ENCODE measurements around the gene OCRL.

OCRL gene

DNA sequence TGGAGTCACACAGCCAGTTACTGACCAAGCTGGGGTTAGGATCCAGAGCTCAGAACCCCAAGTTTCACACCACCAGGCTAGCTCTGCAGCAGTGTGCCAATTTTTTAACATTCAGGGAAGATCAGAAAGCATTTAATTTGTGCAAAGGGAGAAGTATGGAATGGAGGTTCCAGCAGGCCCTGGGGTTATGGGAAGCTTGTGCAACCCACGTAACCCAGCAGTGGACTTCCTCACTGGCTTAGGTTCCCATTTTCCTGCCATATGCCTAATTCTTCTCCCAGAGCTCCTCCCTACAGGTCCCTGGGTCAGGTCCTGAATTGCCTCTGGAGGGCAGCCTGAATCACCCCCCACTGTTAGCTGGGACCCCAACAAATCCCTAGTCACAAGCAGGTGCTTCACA is 100.7 kb downstream of the OCRL start:
- no peaks in the 10 kb centered on the region for H3K36me3 ChIP-seq (ENCODE audit: control insufficient read depth in 2 of 2, insufficient read depth in 2 of 2, low read length in 2 of 2)
- no peak overlapping the region for H3K27ac ChIP-seq (ENCODE audit: low read depth in 2 of 2, low read length in 2 of 2)
- H3K9me3 ChIP-seq (ENCODE audit: control insufficient read depth in 2 of 2, low read length in 2 of 2) = no peaks in the 10 kb centered on the region
- H3K27me3 ChIP-seq (ENCODE audit: control insufficient read depth in 2 of 2, insufficient read depth in 2 of 2, low read length in 2 of 2) = peaks cover 0 to 7% of the 10 kb centered on the region in 2 donors
- H3K4me3 ChIP-seq (ENCODE audit: low read length in 2 of 2) = no peak overlapping the region
- no peak overlapping the region for H3K9ac ChIP-seq (ENCODE audit: low read depth in 1 of 2, low read length in 2 of 2)
- peaks cover 6 to 12% of the 10 kb centered on the region in 2 donors for H3K4me1 ChIP-seq (ENCODE audit: control insufficient read depth in 2 of 2, insufficient read depth in 2 of 2, low read length in 2 of 2)

DNA sequence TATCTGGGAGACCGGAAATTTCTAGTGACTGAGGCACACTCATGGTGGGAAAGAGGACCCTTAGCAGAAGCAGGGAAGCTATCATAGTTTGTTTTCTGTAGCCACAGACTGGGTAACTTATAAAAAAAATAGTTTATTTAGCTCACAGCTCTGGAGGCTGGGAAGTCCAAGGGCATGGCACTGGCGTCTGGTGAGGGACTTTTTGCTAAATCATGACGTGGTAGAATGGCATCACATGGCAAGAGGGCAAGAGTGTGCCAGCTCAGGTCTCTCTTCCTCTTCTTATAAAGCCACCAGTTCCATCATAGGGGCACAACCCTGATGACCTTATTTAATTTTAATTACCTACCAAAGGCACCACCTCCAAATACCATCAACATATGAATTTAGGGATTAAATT is 101.4 kb downstream of the OCRL start:
- H3K9ac ChIP-seq (ENCODE audit: low read depth in 1 of 2, low read length in 2 of 2) = no peak overlapping the region
- peaks cover 5 to 6% of the 10 kb centered on the region in 2 donors for H3K4me1 ChIP-seq (ENCODE audit: control insufficient read depth in 2 of 2, insufficient read depth in 2 of 2, low read length in 2 of 2)
- no peak overlapping the region for H3K27ac ChIP-seq (ENCODE audit: low read depth in 2 of 2, low read length in 2 of 2)
- H3K9me3 ChIP-seq (ENCODE audit: control insufficient read depth in 2 of 2, low read length in 2 of 2) = no peaks in the 10 kb centered on the region
- H3K36me3 ChIP-seq (ENCODE audit: control insufficient read depth in 2 of 2, insufficient read depth in 2 of 2, low read length in 2 of 2) = no peaks in the 10 kb centered on the region
- H3K27me3 ChIP-seq (ENCODE audit: control insufficient read depth in 2 of 2, insufficient read depth in 2 of 2, low read length in 2 of 2) = peaks cover 0 to 8% of the 10 kb centered on the region in 2 donors
- H3K4me3 ChIP-seq (ENCODE audit: low read length in 2 of 2) = no peak overlapping the region

DNA sequence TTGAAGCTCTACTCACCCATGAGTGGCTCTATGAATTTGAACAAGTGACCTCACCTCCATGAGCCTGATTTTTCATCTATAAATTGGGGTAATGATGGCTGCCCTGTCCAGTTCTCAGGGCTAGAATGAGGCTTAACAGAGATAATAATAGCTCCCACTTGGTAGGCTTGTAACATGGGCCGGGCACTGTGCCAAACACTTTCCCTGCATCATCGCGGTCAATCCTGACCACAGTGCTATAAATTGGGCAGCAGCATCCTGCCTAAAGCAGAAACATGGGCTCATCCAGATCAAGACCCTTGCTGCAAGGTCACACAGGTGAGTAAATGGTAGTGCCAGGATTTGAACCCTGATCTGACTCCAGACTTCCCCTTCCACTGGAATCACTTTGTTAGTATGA is 101.9 kb downstream of the OCRL start:
- no peaks in the 10 kb centered on the region for H3K36me3 ChIP-seq (ENCODE audit: control insufficient read depth in 2 of 2, insufficient read depth in 2 of 2, low read length in 2 of 2)
- peaks cover 4 to 5% of the 10 kb centered on the region in 2 donors for H3K4me1 ChIP-seq (ENCODE audit: control insufficient read depth in 2 of 2, insufficient read depth in 2 of 2, low read length in 2 of 2)
- peaks cover 0 to 9% of the 10 kb centered on the region in 2 donors for H3K27me3 ChIP-seq (ENCODE audit: control insufficient read depth in 2 of 2, insufficient read depth in 2 of 2, low read length in 2 of 2)
- H3K4me3 ChIP-seq (ENCODE audit: low read length in 2 of 2) = no peak overlapping the region
- H3K9me3 ChIP-seq (ENCODE audit: control insufficient read depth in 2 of 2, low read length in 2 of 2) = no peaks in the 10 kb centered on the region
- no peak overlapping the region for H3K27ac ChIP-seq (ENCODE audit: low read depth in 2 of 2, low read length in 2 of 2)
- H3K9ac ChIP-seq (ENCODE audit: low read depth in 1 of 2, low read length in 2 of 2) = no peak overlapping the region
